ENCODE measurements around the gene GLOD5.

GRCh38 chrX:48752498-48752897 is 9.0 kb upstream of the GLOD5 start:
- TF ChIP-seq CTCF (IDR thresholded peaks at IDR 0.05) (no peak), POLR2A (IDR thresholded peaks at IDR 0.05) (no peak), EP300 (IDR thresholded peaks at IDR 0.05) (no peak)
